Panc1 (cell line): Measurements from ENCODE around the gene CTAGE1. TPM values are rescaled to one million over a fixed set of nuclear protein-coding genes. Genes with fewer than 3 reads are reported as not detected.

ENCODE experiments used
- ATAC-seq: fragments of 200-7000 bp; cut with Tn5 transposase; 2 replicates; pipeline ENCODE4 v1.9.1; 2020; ENCODE audit warnings: mild to moderate bottlenecking, moderate library complexity
- BruUV-seq: library from RNA; stranded (reverse); fragments of 400-500 nt; replicated peaks from 2 replicates; lab custom pipeline; 2021; lab: Mats Ljungman, UMichigan
- CTCF ChIA-PET: fragments of 300-600 bp; sonication (Branson Sonifier 250); formaldehyde crosslinking; loops from one replicate; lab custom pipeline; 2022; ENCODE audit warnings: antibody characterized with exemption; lab: Charles Lee
- POLR2A ChIA-PET: fragments of 300-600 bp; sonication (Branson Sonifier 250); formaldehyde crosslinking; loops from one replicate; lab custom pipeline; 2022; ENCODE audit warnings: antibody characterized with exemption; lab: Charles Lee
- DNase-seq: peaks from one replicate; pipeline ENCODE4 v3.0.0-alpha.2; 2010; ENCODE audit warnings: low read depth, low spot score
- H3K27ac ChIP-seq: 2 replicates; pipeline ENCODE4 v1.5.1; 2011; ENCODE audit warnings: mild to moderate bottlenecking, low read length, inconsistent platforms
- H3K27me3 ChIP-seq: fragments of 200-500 bp; sonication (Bioruptor generic); 2 replicates; pipeline ENCODE4 v1.6.0; 2014; ENCODE audit warnings: low read length, inconsistent platforms; ENCODE audit not compliant: control insufficient read depth, insufficient read depth
- H3K36me3 ChIP-seq: fragments of 200-500 bp; sonication (Bioruptor generic); 2 replicates; pipeline ENCODE4 v1.5.1; 2014; ENCODE audit warnings: inconsistent platforms, mild to moderate bottlenecking, low read length, moderate library complexity; ENCODE audit not compliant: control insufficient read depth, insufficient read depth
- H3K4me1 ChIP-seq: 2 replicates; pipeline ENCODE4 v1.5.1; 2011; ENCODE audit warnings: inconsistent platforms, mild to moderate bottlenecking, low read length, moderate library complexity; ENCODE audit not compliant: control insufficient read depth, insufficient read depth
- H3K4me3 ChIP-seq, 2 experiments: 2 replicates each; pipeline ENCODE4 v1.5.1; 2011 to 2012; ENCODE audit warnings: low read depth in 2 of 2, low read length in 2 of 2, mild to moderate bottlenecking in 2 of 2, inconsistent platforms in 1 of 2, moderate library complexity in 1 of 2
- H3K9me3 ChIP-seq: fragments of 200-500 bp; sonication (Bioruptor generic); 2 replicates; pipeline ENCODE4 v1.5.1; 2014; ENCODE audit warnings: low read depth, mild to moderate bottlenecking, inconsistent platforms, low read length, moderate library complexity; ENCODE audit not compliant: control insufficient read depth, insufficient read depth
- POLR2AphosphoS5 ChIP-seq: IDR thresholded peaks from 2 replicates; pipeline ENCODE4 v1.6.1; 2012; ENCODE audit warnings: mild to moderate bottlenecking, low read depth, low read length, moderate library complexity
- REST ChIP-seq, 2 experiments: IDR thresholded peaks; 2 replicates each; pipeline ENCODE4 v1.6.1; 2011 to 2012; ENCODE audit warnings: low read depth in 2 of 2, control low read depth in 1 of 2, low read length in 1 of 2, mild to moderate bottlenecking in 1 of 2, moderate library complexity in 1 of 2; ENCODE audit not compliant: insufficient read depth in 1 of 2
- SIN3A ChIP-seq: IDR thresholded peaks from 2 replicates; pipeline ENCODE4 v1.6.1; 2012; ENCODE audit warnings: low read depth, mild to moderate bottlenecking, low read length, moderate library complexity, borderline replicate concordance; ENCODE audit not compliant: insufficient read depth
- TCF7L2 ChIP-seq: IDR thresholded peaks from 2 replicates; pipeline ENCODE4 v1.6.1; 2011; ENCODE audit warnings: mild to moderate bottlenecking, low read depth, low read length, inconsistent platforms
- in situ Hi-C: cut with HindIII; loops from 2 replicates; pipeline ENCODE4 v1.10.0; 2016; ENCODE audit warnings: low sequenced_read_pairs, low pct_unique_long_range_greater_than_20kb
- intact Hi-C: fragments of 100-400 bp; cut with micrococcal nuclease; formaldehyde crosslinking; loops from one replicate; pipeline ENCODE4 v1.10.0; 2022; ENCODE audit not compliant: unreplicated experiment
- total RNA-seq: library from RNA; stranded (reverse); gene quantifications from one replicate; pipeline ENCODE4 v1.2.1, GENCODE V29; 2021; ENCODE audit not compliant: unreplicated experiment
- TF ChIP-seq, protein P1 (sequence below): fragments of 450-650 bp; IDR thresholded peaks from 2 replicates; pipeline ENCODE4 v1.5.1; 2017; ENCODE audit warnings: mild to moderate bottlenecking

The CTAGE1 gene
- total RNA-seq, 1 experiment from 2014 or later: not detected

DNA sequence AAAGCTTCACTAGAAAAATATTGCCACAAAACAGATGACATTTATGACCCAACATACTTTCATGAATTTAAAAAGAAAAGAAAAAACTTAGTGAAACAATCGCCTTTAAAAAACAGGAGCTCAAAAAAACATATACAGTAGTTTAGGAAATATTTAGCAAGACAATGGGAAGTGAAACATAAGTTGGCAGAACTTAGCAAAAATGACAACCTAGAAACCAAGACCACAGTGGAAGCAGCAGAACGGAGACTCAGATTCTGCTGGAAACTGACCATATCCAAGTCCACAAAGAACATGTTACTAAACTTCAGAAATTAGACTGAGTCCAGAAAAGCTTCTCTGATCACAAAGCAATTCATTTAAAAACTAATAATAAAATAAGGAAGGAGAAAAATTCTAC lies 41.8 kb upstream of the CTAGE1 start:
- ATAC-seq: no peak
- H3K27me3 ChIP-seq: 0 out of 2 replicates have a peak, but pooled peaks cover 2% of the 10 kb centered on the region
- no peaks in the 10 kb centered on the region for H3K36me3 ChIP-seq
- intact Hi-C loops: no loop called here
- no peak for DNase-seq
- H3K9me3 ChIP-seq: no peaks in the 10 kb centered on the region
- in situ Hi-C loops: no loop called here
- no peak overlapping the region for H3K27ac ChIP-seq
- TF ChIP-seq TCF7L2 (no peak), SIN3A (no peak), REST (IDR thresholded peaks at IDR 0.05; ENCODE audit: insufficient read depth in 1 of 2, low read depth in 2 of 2, low read length in 1 of 2) (no peak), POLR2AphosphoS5 (no peak)
- TF ChIP-seq, protein P1, sequence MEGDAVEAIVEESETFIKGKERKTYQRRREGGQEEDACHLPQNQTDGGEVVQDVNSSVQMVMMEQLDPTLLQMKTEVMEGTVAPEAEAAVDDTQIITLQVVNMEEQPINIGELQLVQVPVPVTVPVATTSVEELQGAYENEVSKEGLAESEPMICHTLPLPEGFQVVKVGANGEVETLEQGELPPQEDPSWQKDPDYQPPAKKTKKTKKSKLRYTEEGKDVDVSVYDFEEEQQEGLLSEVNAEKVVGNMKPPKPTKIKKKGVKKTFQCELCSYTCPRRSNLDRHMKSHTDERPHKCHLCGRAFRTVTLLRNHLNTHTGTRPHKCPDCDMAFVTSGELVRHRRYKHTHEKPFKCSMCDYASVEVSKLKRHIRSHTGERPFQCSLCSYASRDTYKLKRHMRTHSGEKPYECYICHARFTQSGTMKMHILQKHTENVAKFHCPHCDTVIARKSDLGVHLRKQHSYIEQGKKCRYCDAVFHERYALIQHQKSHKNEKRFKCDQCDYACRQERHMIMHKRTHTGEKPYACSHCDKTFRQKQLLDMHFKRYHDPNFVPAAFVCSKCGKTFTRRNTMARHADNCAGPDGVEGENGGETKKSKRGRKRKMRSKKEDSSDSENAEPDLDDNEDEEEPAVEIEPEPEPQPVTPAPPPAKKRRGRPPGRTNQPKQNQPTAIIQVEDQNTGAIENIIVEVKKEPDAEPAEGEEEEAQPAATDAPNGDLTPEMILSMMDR: no peak
- no peak overlapping the region for H3K4me3 ChIP-seq
- ChIA-PET CTCF (interaction anchor here (0.6 kb wide), 1 partner anchor 177 kb away, joined by 5 read pairs; no protein-coding TSS in a partner anchor), POLR2A (no interaction called here)
- BruUV-seq: no TSS peak
- no peaks in the 10 kb centered on the region for H3K4me1 ChIP-seq

- POLR2A ChIA-PET: no interaction called here
- H3K9me3 ChIP-seq: no peaks in the 10 kb centered on the region
- 0 out of 2 replicates have a peak, but pooled peaks cover 2% of the 10 kb centered on the region for H3K27me3 ChIP-seq
- BruUV-seq: no TSS peak
- no peaks in the 10 kb centered on the region for H3K4me1 ChIP-seq
- in situ Hi-C loops (no loop called here), intact Hi-C loops (no loop called here)
- no peak for TF ChIP-seq REST (IDR thresholded peaks at IDR 0.05; ENCODE audit: insufficient read depth in 1 of 2, low read depth in 2 of 2, low read length in 1 of 2)
- TF ChIP-seq, protein P1: no peak
- TF ChIP-seq POLR2AphosphoS5: no peak
- no peak for TF ChIP-seq TCF7L2
- no peaks in the 10 kb centered on the region for H3K36me3 ChIP-seq
- no peak for DNase-seq
- CTCF ChIA-PET: no interaction called here
- H3K27ac ChIP-seq: no peak overlapping the region
- no peak for ATAC-seq
- H3K4me3 ChIP-seq: no peak overlapping the region
Measured at GRCh38 chr18:22457524-22457923, 39.8 kb upstream of the CTAGE1 start.
